Mononuclear cell (primary cell): ENCODE measurements around the gene RPL28. TPM values are rescaled to one million over a fixed set of nuclear protein-coding genes. Genes with fewer than 3 reads are reported as not detected.
"Not testable (repeated sequence)": the region's sequence is repeated elsewhere in the genome, so short reads cannot be mapped to it uniquely, and the experiment has no call there.

Experiments used
- H3K27me3 ChIP-seq: 2 replicates; pipeline ENCODE4 v1.6.0; 2011; ENCODE audit warnings: low read length, control low read depth; ENCODE audit not compliant: insufficient read depth
- H3K4me1 ChIP-seq: 2 replicates; pipeline ENCODE4 v1.5.1; 2011; ENCODE audit warnings: mild to moderate bottlenecking, low read length, control low read depth; ENCODE audit not compliant: insufficient read depth
- H3K4me3 ChIP-seq: 2 replicates; pipeline ENCODE4 v1.5.1; 2011; ENCODE audit warnings: mild to moderate bottlenecking, low read length, moderate library complexity
- H3K9me3 ChIP-seq: 2 replicates; pipeline ENCODE4 v1.5.1; 2011; ENCODE audit warnings: low read depth, mild to moderate bottlenecking, control low read depth, low read length
- total RNA-seq: library from RNA; depleted of rRNA; stranded (reverse); fragments of >200 nt; gene quantifications from one replicate; pipeline ENCODE4 v1.2.3, GENCODE V29; 2012

RPL28 gene
- total RNA-seq, 1 donor = 605 TPM

- peaks cover 20% of the 10 kb centered on the region for H3K4me1 ChIP-seq
- no peak overlapping the region for H3K4me3 ChIP-seq
- peaks cover 54% of the 10 kb centered on the region for H3K27me3 ChIP-seq
- no peaks in the 10 kb centered on the region for H3K9me3 ChIP-seq
Observed at GRCh38 chr19:55439052-55439451, 53.3 kb downstream of the RPL28 start.

GRCh38 chr19:55440411-55441105 is 54.8 kb downstream of the RPL28 start:
- no peaks in the 10 kb centered on the region for H3K9me3 ChIP-seq
- H3K27me3 ChIP-seq = peaks cover 62% of the 10 kb centered on the region
- H3K4me1 ChIP-seq = peaks cover 20% of the 10 kb centered on the region
- no peak overlapping the region for H3K4me3 ChIP-seq

GRCh38 chr19:55441319-55441691 is 55.6 kb downstream of the RPL28 start:
- Histone ChIP-seq H3K9me3 (no peaks in the 10 kb centered on the region), H3K4me3 (no peak overlapping the region), H3K4me1 (peaks cover 20% of the 10 kb centered on the region), H3K27me3 (peaks cover 62% of the 10 kb centered on the region)

- no peak overlapping the region for H3K4me3 ChIP-seq
- H3K27me3 ChIP-seq = peaks cover 59% of the 10 kb centered on the region
- H3K9me3 ChIP-seq = no peaks in the 10 kb centered on the region
- peaks cover 20% of the 10 kb centered on the region for H3K4me1 ChIP-seq
Observed at GRCh38 chr19:55441692-55442321, 56.1 kb downstream of the RPL28 start.

- no peak overlapping the region for H3K4me3 ChIP-seq
- H3K9me3 ChIP-seq = no peaks in the 10 kb centered on the region
- H3K4me1 ChIP-seq = peaks cover 20% of the 10 kb centered on the region
- peaks cover 57% of the 10 kb centered on the region for H3K27me3 ChIP-seq
Observed at GRCh38 chr19:55442372-55442961, 56.7 kb downstream of the RPL28 start.

GRCh38 chr19:55443045-55443823 is 57.5 kb downstream of the RPL28 start, which contains the start of gene SHISA7:
Gene SHISA7 (minus strand): TSS chr19:55443300. CDS start chr19:55442863, 437 bp downstream.
- Histone ChIP-seq H3K9me3 (no peaks in the 10 kb centered on the region), H3K4me3 (no peak within 1 kb of the TSS), H3K27me3 (peaks cover 54% of the 10 kb centered on the region), H3K4me1 (peaks cover 20% of the 10 kb centered on the region)

GRCh38 chr19:55443824-55444480 is 58.2 kb downstream of the RPL28 start:
- no peak overlapping the region for H3K4me3 ChIP-seq
- peaks cover 20% of the 10 kb centered on the region for H3K4me1 ChIP-seq
- H3K9me3 ChIP-seq = no peaks in the 10 kb centered on the region
- H3K27me3 ChIP-seq = peaks cover 48% of the 10 kb centered on the region

- no peak overlapping the region for H3K4me3 ChIP-seq
- no peaks in the 10 kb centered on the region for H3K9me3 ChIP-seq
- H3K4me1 ChIP-seq = peaks cover 20% of the 10 kb centered on the region
- H3K27me3 ChIP-seq = peaks cover 48% of the 10 kb centered on the region
Observed at GRCh38 chr19:55444646-55445045, 58.9 kb downstream of the RPL28 start.

- H3K27me3 ChIP-seq = peaks cover 41% of the 10 kb centered on the region
Observed at GRCh38 chr19:55446060-55446459, 60.3 kb downstream of the RPL28 start.

GRCh38 chr19:55447421-55448174 is 61.9 kb downstream of the RPL28 start:
- no peaks in the 10 kb centered on the region for H3K9me3 ChIP-seq
- no peak overlapping the region for H3K4me3 ChIP-seq
- H3K4me1 ChIP-seq = peaks cover 5% of the 10 kb centered on the region
- peaks cover 37% of the 10 kb centered on the region for H3K27me3 ChIP-seq

More at GRCh38 chr19:55446060-55446459, 60.3 kb downstream of the RPL28 start:
- H3K4me3 ChIP-seq = no peak overlapping the region
- peaks cover 10% of the 10 kb centered on the region for H3K4me1 ChIP-seq
- H3K9me3 ChIP-seq = no peaks in the 10 kb centered on the region

- peaks cover 37% of the 10 kb centered on the region for H3K27me3 ChIP-seq
- H3K9me3 ChIP-seq, H3K4me3 ChIP-seq, H3K4me1 ChIP-seq: not testable (repeated sequence)
Observed at GRCh38 chr19:55448175-55448490, 62.4 kb downstream of the RPL28 start.

- Histone ChIP-seq H3K4me3 (no peak overlapping the region), H3K9me3 (no peaks in the 10 kb centered on the region), H3K4me1 (peaks cover 5% of the 10 kb centered on the region), H3K27me3 (peaks cover 26% of the 10 kb centered on the region)
Observed at GRCh38 chr19:55449469-55449868, 63.7 kb downstream of the RPL28 start.

GRCh38 chr19:55451163-55451964 is 65.6 kb downstream of the RPL28 start:
- H3K9me3 ChIP-seq = no peaks in the 10 kb centered on the region
- H3K4me3 ChIP-seq = no peak overlapping the region
- peaks cover 5% of the 10 kb centered on the region for H3K4me1 ChIP-seq
- peaks cover 18% of the 10 kb centered on the region for H3K27me3 ChIP-seq
